Tibial nerve (tissue), 3 donors: Measurements from ENCODE around the gene ENPP6.
"Not testable (repeated sequence)": the region's sequence is repeated elsewhere in the genome, so short reads cannot be mapped to it uniquely, and the experiment has no call there.

ENCODE experiments used
- POLR2A ChIP-seq, 2 donors: fragments of 450-650 bp; IDR thresholded peaks; one replicate each; pipeline ENCODE4 v1.6.1; 2017; ENCODE audit warnings: antibody characterized with exemption in 2 of 2, mild to moderate bottlenecking in 2 of 2, moderate library complexity in 2 of 2
- TF ChIP-seq, protein P1 (sequence below), 5 experiments: fragments of 200-600 bp in 3 of 5; fragments of 450-650 bp in 2 of 5; sonication (generic) in 3 of 5; IDR thresholded peaks; one replicate each; pipeline ENCODE4 v1.5.1; 2016 to 2019; ENCODE audit warnings: antibody characterized with exemption in 5 of 5, mild to moderate bottlenecking in 3 of 5, moderate library complexity in 2 of 5

DNA sequence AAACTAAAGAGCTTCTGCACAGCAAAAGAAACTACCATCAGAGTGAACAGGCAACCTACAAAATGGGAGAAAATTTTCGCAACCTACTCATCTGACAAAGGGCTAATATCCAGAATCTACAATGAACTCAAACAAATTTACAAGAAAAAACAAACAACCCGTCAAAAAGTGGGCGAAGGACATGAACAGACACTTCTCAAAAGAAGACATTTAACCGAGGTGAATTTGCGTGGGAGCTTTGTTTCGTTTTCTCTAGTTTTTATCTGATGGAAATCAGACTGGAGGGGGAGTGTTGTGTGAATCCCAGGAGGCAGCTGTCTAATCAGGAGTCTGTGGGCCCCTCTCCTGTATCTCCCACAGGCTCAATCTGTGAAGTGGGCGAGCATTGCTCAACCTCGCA is 76.8 kb downstream of the ENPP6 start:
- TF ChIP-seq, protein P1, sequence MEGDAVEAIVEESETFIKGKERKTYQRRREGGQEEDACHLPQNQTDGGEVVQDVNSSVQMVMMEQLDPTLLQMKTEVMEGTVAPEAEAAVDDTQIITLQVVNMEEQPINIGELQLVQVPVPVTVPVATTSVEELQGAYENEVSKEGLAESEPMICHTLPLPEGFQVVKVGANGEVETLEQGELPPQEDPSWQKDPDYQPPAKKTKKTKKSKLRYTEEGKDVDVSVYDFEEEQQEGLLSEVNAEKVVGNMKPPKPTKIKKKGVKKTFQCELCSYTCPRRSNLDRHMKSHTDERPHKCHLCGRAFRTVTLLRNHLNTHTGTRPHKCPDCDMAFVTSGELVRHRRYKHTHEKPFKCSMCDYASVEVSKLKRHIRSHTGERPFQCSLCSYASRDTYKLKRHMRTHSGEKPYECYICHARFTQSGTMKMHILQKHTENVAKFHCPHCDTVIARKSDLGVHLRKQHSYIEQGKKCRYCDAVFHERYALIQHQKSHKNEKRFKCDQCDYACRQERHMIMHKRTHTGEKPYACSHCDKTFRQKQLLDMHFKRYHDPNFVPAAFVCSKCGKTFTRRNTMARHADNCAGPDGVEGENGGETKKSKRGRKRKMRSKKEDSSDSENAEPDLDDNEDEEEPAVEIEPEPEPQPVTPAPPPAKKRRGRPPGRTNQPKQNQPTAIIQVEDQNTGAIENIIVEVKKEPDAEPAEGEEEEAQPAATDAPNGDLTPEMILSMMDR (IDR thresholded peaks at IDR 0.05) = not testable (repeated sequence)
- TF ChIP-seq POLR2A (IDR thresholded peaks at IDR 0.05) = not testable (repeated sequence)
